ENCODE results near the gene NDUFS5.

The NDUFS5 gene

DNA sequence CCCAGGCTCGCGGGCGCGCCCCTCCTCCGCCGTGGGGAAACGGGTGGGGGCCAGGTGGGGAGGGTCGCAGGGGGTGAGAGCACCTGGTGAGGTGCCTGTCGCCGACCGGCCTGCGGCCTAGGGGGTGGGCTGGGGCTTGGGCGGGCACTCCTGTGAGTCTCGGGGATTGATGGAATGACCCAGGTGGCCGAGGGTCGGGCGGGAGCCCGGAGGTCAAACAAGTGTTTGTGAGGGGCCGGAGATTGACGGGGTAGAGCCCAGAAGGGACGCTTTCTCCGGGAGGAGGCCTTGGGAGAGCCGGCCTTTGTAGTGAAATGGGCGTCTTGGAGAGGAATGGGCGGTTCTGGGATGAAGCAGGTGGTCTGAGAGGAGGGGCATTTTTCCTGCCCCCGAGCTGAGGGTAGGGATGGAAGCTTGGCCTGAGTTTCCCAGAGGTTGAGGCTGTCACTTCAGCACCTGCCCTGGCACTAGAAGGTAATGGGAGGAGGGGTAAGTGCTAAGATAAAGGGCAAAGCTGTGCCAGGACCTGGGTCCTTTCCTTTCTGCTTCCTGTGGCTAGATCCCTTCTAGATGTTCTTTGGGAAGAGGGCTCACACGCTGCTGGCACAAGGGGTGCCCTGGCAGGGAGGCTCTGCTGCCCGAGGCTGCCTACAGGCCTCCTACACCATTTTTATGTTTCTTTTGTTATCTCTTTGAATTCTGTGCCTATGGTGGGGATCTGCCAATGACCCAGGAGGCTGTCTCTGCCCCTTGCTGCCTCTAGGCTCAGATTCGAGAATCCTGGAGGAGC, 56.1 kb downstream of the NDUFS5 start:
- H3K9me3 ChIP-seq (ENCODE audit: control insufficient read depth in 2 of 2, low read length in 2 of 2): no peaks in the 10 kb centered on the region
- peaks cover 0 to 3% of the 10 kb centered on the region in 2 donors for H3K4me1 ChIP-seq (ENCODE audit: control insufficient read depth in 2 of 2, insufficient read depth in 2 of 2, low read length in 2 of 2)
- H3K9ac ChIP-seq (ENCODE audit: low read depth in 1 of 2, low read length in 2 of 2): no peak overlapping the region
- H3K27me3 ChIP-seq (ENCODE audit: control insufficient read depth in 2 of 2, insufficient read depth in 2 of 2, low read length in 2 of 2): peaks cover 24% of the 10 kb centered on the region in 2 donors
- H3K4me3 ChIP-seq (ENCODE audit: low read length in 2 of 2): peak overlapping the region in 1 of 2 donors; percentile 43
- H3K36me3 ChIP-seq (ENCODE audit: control insufficient read depth in 2 of 2, insufficient read depth in 2 of 2, low read length in 2 of 2): no peaks in the 10 kb centered on the region
- H3K27ac ChIP-seq (ENCODE audit: low read depth in 2 of 2, low read length in 2 of 2): no peak overlapping the region

DNA sequence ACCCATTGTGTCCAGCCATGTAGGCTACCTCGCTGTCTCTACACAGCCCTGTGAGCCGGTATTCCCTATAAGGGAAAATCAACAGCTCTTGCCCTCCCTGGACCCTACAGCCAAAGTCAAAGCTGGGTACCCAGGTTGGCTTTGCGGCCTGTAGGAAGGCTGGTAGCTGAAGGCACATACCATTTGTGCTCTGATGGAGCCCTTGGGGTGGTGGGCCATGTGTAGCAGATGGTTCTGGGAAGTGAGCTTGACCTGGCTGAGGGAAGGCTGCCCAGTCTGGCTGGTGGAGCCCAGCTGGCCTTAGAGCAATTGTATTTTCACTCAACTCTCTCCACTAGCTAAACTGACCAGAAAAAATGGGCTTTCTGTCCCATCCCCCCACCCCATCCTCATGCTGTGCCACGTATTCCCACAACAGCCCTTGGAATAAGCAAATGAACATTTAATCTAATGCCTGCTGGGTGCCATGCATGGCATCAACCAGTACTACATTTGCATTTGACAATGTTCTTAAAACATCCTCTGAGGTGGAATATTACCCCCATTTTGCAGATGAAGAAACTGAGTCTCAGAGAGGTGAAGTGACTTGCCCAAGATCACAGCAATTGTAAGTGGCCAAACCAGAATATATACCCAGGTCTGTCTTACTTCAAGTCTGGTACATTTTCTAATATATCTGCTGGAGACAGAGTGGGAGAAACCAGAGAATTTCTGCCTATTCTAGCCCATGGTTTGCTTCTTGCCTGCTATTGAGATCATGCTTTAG, 56.8 kb downstream of the NDUFS5 start:
- no peak overlapping the region for H3K4me3 ChIP-seq (ENCODE audit: low read length in 2 of 2)
- no peaks in the 10 kb centered on the region for H3K36me3 ChIP-seq (ENCODE audit: control insufficient read depth in 2 of 2, insufficient read depth in 2 of 2, low read length in 2 of 2)
- no peak overlapping the region for H3K27ac ChIP-seq (ENCODE audit: low read depth in 2 of 2, low read length in 2 of 2)
- peaks cover 24% of the 10 kb centered on the region in 2 donors for H3K27me3 ChIP-seq (ENCODE audit: control insufficient read depth in 2 of 2, insufficient read depth in 2 of 2, low read length in 2 of 2)
- peaks cover 0 to 3% of the 10 kb centered on the region in 2 donors for H3K4me1 ChIP-seq (ENCODE audit: control insufficient read depth in 2 of 2, insufficient read depth in 2 of 2, low read length in 2 of 2)
- H3K9me3 ChIP-seq (ENCODE audit: control insufficient read depth in 2 of 2, low read length in 2 of 2): no peaks in the 10 kb centered on the region
- no peak overlapping the region for H3K9ac ChIP-seq (ENCODE audit: low read depth in 1 of 2, low read length in 2 of 2)

DNA sequence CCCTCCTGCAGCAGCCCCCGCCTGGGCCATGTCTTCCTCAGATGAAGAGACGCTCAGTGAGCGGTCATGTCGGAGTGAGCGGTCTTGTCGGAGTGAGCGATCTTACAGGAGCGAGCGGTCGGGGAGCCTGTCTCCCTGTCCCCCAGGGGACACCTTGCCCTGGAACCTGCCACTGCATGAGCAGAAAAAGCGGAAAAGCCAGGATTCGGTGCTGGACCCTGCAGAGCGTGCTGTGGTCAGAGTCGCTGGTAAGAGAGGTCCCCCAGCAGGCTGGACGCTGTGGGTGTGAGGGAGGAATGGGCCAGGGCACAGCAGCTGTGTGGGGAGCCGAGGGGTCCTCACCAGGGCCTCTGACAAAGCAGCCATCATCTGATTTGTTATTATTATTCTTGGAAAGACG, 58.0 kb downstream of the NDUFS5 start:
- Histone ChIP-seq H3K27ac (ENCODE audit: low read depth in 2 of 2, low read length in 2 of 2) (no peak overlapping the region), H3K4me3 (ENCODE audit: low read length in 2 of 2) (no peak overlapping the region), H3K9me3 (ENCODE audit: control insufficient read depth in 2 of 2, low read length in 2 of 2) (no peaks in the 10 kb centered on the region), H3K9ac (ENCODE audit: low read depth in 1 of 2, low read length in 2 of 2) (no peak overlapping the region), H3K36me3 (ENCODE audit: control insufficient read depth in 2 of 2, insufficient read depth in 2 of 2, low read length in 2 of 2) (no peaks in the 10 kb centered on the region), H3K4me1 (ENCODE audit: control insufficient read depth in 2 of 2, insufficient read depth in 2 of 2, low read length in 2 of 2) (peaks cover 0 to 3% of the 10 kb centered on the region in 2 donors), H3K27me3 (ENCODE audit: control insufficient read depth in 2 of 2, insufficient read depth in 2 of 2, low read length in 2 of 2) (peaks cover 24% of the 10 kb centered on the region in 2 donors)

All from mucosa of rectum (tissue), 2 donors.